ENCODE results near the gene EYS.

- TF ChIP-seq, protein P1, sequence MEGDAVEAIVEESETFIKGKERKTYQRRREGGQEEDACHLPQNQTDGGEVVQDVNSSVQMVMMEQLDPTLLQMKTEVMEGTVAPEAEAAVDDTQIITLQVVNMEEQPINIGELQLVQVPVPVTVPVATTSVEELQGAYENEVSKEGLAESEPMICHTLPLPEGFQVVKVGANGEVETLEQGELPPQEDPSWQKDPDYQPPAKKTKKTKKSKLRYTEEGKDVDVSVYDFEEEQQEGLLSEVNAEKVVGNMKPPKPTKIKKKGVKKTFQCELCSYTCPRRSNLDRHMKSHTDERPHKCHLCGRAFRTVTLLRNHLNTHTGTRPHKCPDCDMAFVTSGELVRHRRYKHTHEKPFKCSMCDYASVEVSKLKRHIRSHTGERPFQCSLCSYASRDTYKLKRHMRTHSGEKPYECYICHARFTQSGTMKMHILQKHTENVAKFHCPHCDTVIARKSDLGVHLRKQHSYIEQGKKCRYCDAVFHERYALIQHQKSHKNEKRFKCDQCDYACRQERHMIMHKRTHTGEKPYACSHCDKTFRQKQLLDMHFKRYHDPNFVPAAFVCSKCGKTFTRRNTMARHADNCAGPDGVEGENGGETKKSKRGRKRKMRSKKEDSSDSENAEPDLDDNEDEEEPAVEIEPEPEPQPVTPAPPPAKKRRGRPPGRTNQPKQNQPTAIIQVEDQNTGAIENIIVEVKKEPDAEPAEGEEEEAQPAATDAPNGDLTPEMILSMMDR (IDR thresholded peaks at IDR 0.05), result no peak
- no peak for TF ChIP-seq POLR2A (IDR thresholded peaks at IDR 0.05)
These were observed 721.3 kb downstream of the EYS start for GRCh38 chr6:64985726-64986125.
